ENCODE results near the gene LCP1.

Gene LCP1

DNA sequence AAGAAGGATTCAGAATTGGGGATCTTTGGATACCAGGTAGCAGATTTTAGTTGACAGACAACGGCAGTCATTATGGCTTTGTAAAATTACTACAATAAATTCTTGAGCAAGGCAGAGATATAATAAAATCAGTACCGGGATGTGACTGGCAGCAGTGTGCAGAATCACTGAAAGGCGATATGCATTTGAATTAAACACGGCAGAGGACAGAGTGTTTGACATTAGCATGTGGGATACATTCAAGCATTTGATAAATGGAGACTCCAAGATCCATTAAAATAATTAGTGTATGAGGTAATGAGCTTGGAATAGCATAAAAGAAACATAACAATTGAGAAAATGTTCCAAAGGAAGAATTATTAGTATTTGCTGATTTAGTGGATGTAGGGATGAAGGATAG is 36.8 kb downstream of the LCP1 start:
- DNase-seq (ENCODE audit: low read depth in 1 of 2, low spot score in 1 of 2): no peak
- TF ChIP-seq SPI1 (IDR thresholded peaks at IDR 0.05; ENCODE audit: borderline replicate concordance, low read depth): no peak
- TF ChIP-seq CTCF (IDR thresholded peaks at IDR 0.05; ENCODE audit: insufficient read depth, low read length): no peak
- TF ChIP-seq REST (IDR thresholded peaks at IDR 0.05; ENCODE audit: insufficient replicate concordance, low read depth): no peak
- TF ChIP-seq GABPA (IDR thresholded peaks at IDR 0.05; ENCODE audit: low read depth): no peak
- TF ChIP-seq POLR2AphosphoS5 (IDR thresholded peaks at IDR 0.05; ENCODE audit: low read depth): no peak
- no peak overlapping the region for H3K27ac ChIP-seq (replicated peaks)
- H3K4me3 ChIP-seq (replicated peaks; ENCODE audit: insufficient read depth, low read length): no peak overlapping the region
- H3K27me3 ChIP-seq (ENCODE audit: insufficient read depth, poor library complexity, severe bottlenecking): no peaks in the 10 kb centered on the region

- Histone ChIP-seq H3K4me3 (replicated peaks; ENCODE audit: insufficient read depth, low read length) (no peak overlapping the region), H3K27ac (replicated peaks) (no peak overlapping the region), H3K27me3 (ENCODE audit: insufficient read depth, poor library complexity, severe bottlenecking) (no peaks in the 10 kb centered on the region)
- DNase-seq (ENCODE audit: low read depth in 1 of 2, low spot score in 1 of 2): no peak
- TF ChIP-seq REST (IDR thresholded peaks at IDR 0.05; ENCODE audit: insufficient replicate concordance, low read depth): no peak
- TF ChIP-seq GABPA (IDR thresholded peaks at IDR 0.05; ENCODE audit: low read depth): no peak
- TF ChIP-seq POLR2AphosphoS5 (IDR thresholded peaks at IDR 0.05; ENCODE audit: low read depth): no peak
- no peak for TF ChIP-seq CTCF (IDR thresholded peaks at IDR 0.05; ENCODE audit: insufficient read depth, low read length)
Observed at GRCh38 chr13:46143184-46143701, 38.7 kb downstream of the LCP1 start.

DNA sequence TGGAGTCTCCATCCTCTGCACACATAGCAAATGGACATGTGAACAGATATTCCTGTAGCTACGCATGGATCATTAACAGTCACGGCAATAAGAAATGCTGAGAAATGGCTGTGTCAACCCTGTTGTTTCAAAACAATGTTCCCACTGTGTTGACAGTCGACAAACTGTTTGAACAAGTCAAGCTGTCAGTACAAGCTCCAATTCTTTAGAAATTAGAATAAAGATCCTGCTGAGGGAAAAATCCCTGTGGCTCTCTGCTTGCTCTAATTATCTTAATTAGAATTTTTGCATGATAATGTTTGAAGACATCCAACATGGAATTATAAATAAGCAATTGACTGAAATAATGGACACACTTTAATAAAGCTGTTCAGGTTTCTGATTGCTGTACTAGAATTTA is 39.2 kb downstream of the LCP1 start:
- DNase-seq (ENCODE audit: low read depth in 1 of 2, low spot score in 1 of 2): no peak
- Histone ChIP-seq H3K27ac (replicated peaks) (no peak overlapping the region), H3K27me3 (ENCODE audit: insufficient read depth, poor library complexity, severe bottlenecking) (no peaks in the 10 kb centered on the region), H3K4me3 (replicated peaks; ENCODE audit: insufficient read depth, low read length) (no peak overlapping the region)
- TF ChIP-seq SPI1 (IDR thresholded peaks at IDR 0.05; ENCODE audit: borderline replicate concordance, low read depth) (no peak), CTCF (IDR thresholded peaks at IDR 0.05; ENCODE audit: insufficient read depth, low read length) (no peak), REST (IDR thresholded peaks at IDR 0.05; ENCODE audit: insufficient replicate concordance, low read depth) (no peak), GABPA (IDR thresholded peaks at IDR 0.05; ENCODE audit: low read depth) (no peak), POLR2AphosphoS5 (IDR thresholded peaks at IDR 0.05; ENCODE audit: low read depth) (no peak)

Measured in HL-60 (cell line).